GM23338 (cell line): ENCODE data around the gene DOCK4. TPM values are rescaled to one million over a fixed set of nuclear protein-coding genes. Genes with fewer than 3 reads are reported as not detected.

Source experiments
- ATAC-seq: fragments of 200-7000 bp; cut with Tn5 transposase; 3 replicates; pipeline ENCODE4 v1.9.1; 2020
- DNase-seq: peaks from one replicate; pipeline ENCODE4 v3.0.0-alpha.2; 2015; ENCODE audit warnings: low spot score
- H2AFZ ChIP-seq: fragments of 200-600 bp; sonication (generic); 2 replicates; pipeline ENCODE4 v1.8.0; 2016; ENCODE audit warnings: antibody characterized with exemption, mild to moderate bottlenecking, moderate library complexity
- H3F3A ChIP-seq: fragments of 200-600 bp; sonication (generic); replicated peaks from 2 replicates; pipeline ENCODE4 v1.8.0; 2017; ENCODE audit warnings: antibody characterized with exemption, mixed run types, low read depth
- H3K27ac ChIP-seq: fragments of 200-600 bp; sonication (generic); 2 replicates; pipeline ENCODE4 v1.6.1; 2016; ENCODE audit warnings: low read depth
- H3K27me3 ChIP-seq: fragments of 200-600 bp; sonication (generic); 2 replicates; pipeline ENCODE4 v1.8.0; 2016; ENCODE audit warnings: mild to moderate bottlenecking, mixed run types, moderate library complexity; ENCODE audit not compliant: insufficient read depth
- H3K36me3 ChIP-seq: fragments of 200-600 bp; sonication (generic); 2 replicates; pipeline ENCODE4 v1.8.0; 2016; ENCODE audit warnings: mild to moderate bottlenecking; ENCODE audit not compliant: insufficient read depth
- H3K4me1 ChIP-seq: fragments of 200-600 bp; sonication (generic); 2 replicates; pipeline ENCODE4 v1.8.0; 2016; ENCODE audit warnings: mild to moderate bottlenecking, moderate library complexity; ENCODE audit not compliant: insufficient read depth
- H3K4me2 ChIP-seq: fragments of 200-600 bp; sonication (generic); 2 replicates; pipeline ENCODE4 v1.7.1; 2017; ENCODE audit warnings: mixed run types
- H3K4me3 ChIP-seq: fragments of 200-600 bp; sonication (generic); 2 replicates; pipeline ENCODE4 v1.6.1; 2016; ENCODE audit warnings: mixed run types
- H3K79me2 ChIP-seq: fragments of 200-600 bp; sonication (generic); replicated peaks from 2 replicates; pipeline ENCODE4 v1.8.0; 2017; ENCODE audit warnings: mild to moderate bottlenecking; ENCODE audit not compliant: insufficient read depth
- H3K9me2 ChIP-seq: fragments of 200-600 bp; sonication (generic); 2 replicates; pipeline ENCODE4 v1.8.0; 2017; ENCODE audit not compliant: insufficient read depth
- H4K20me1 ChIP-seq: fragments of 200-600 bp; sonication (generic); replicated peaks from 2 replicates; pipeline ENCODE4 v1.8.0; 2017; ENCODE audit warnings: mild to moderate bottlenecking; ENCODE audit not compliant: insufficient read depth
- H3K27ac Mint-ChIP-seq: 2 replicates; pipeline ENCODE4 v1.8.0; 2020; ENCODE audit warnings: inconsistent platforms, mild to moderate bottlenecking, moderate library complexity, mixed read lengths
- H3K27me3 Mint-ChIP-seq: 3 replicates; pipeline ENCODE4 v1.8.0; 2022; ENCODE audit warnings: low read depth, mild to moderate bottlenecking, moderate library complexity, mixed read lengths, inconsistent platforms; ENCODE audit not compliant: insufficient read depth, poor library complexity
- H3K36me3 Mint-ChIP-seq: 3 replicates; pipeline ENCODE4 v1.8.0; 2021; ENCODE audit warnings: low read depth, mild to moderate bottlenecking, inconsistent platforms, moderate library complexity, mixed read lengths
- H3K4me1 Mint-ChIP-seq: 3 replicates; pipeline ENCODE4 v1.8.0; 2020; ENCODE audit warnings: mild to moderate bottlenecking, inconsistent platforms, mixed read lengths
- H3K4me3 Mint-ChIP-seq: 3 replicates; pipeline ENCODE4 v1.8.0; 2021; ENCODE audit warnings: moderate library complexity, mild to moderate bottlenecking, inconsistent platforms, mixed read lengths
- H3K9me3 Mint-ChIP-seq: 3 replicates; pipeline ENCODE4 v1.8.0; 2020; ENCODE audit warnings: moderate library complexity, mild to moderate bottlenecking, inconsistent platforms, mixed read lengths
- CREB1 ChIP-seq: fragments of 250-450 bp; sonication (Bioruptor Pico); IDR thresholded peaks from 2 replicates; pipeline ENCODE4 v1.5.0; 2020; ENCODE audit warnings: low read depth, mild to moderate bottlenecking, moderate library complexity
- ETS1 ChIP-seq: IDR thresholded peaks from 2 replicates; pipeline ENCODE4 v1.6.1; 2016; ENCODE audit warnings: antibody characterized with exemption
- EZH2 ChIP-seq: fragments of 200-600 bp; sonication (generic); IDR thresholded peaks from one replicate; pipeline ENCODE4 v1.8.0; 2017; ENCODE audit warnings: antibody characterized with exemption, mild to moderate bottlenecking, low read depth; ENCODE audit not compliant: unreplicated experiment
- EZH2phosphoT487 ChIP-seq: fragments of 200-600 bp; sonication (generic); IDR thresholded peaks from one replicate; pipeline ENCODE4 v1.8.1; 2018; ENCODE audit warnings: antibody characterized with exemption; ENCODE audit not compliant: unreplicated experiment
- JUNB ChIP-seq: IDR thresholded peaks from one replicate; pipeline ENCODE4 v1.6.1; 2016; ENCODE audit warnings: antibody characterized with exemption; ENCODE audit not compliant: unreplicated experiment
- NANOG ChIP-seq: IDR thresholded peaks from 2 replicates; pipeline ENCODE4 v1.6.1; 2016; ENCODE audit warnings: antibody characterized with exemption, borderline replicate concordance
- POLR2AphosphoS5 ChIP-seq: IDR thresholded peaks from 2 replicates; pipeline ENCODE4 v1.6.1; 2016; ENCODE audit warnings: antibody characterized with exemption, low read depth
- STAT1 ChIP-seq: IDR thresholded peaks from one replicate; pipeline ENCODE4 v1.6.1; 2016; ENCODE audit warnings: antibody characterized with exemption; ENCODE audit not compliant: unreplicated experiment
- polyA plus RNA-seq: library from polyadenylated mRNA; unstranded; fragments of >200 nt; fragmentation: Nextera tagmentation; extraction: Ambion mirVana; gene quantifications from 2 replicates; pipeline ENCODE4 v1.2.1, GENCODE V29; 2016
- total RNA-seq: library from RNA; depleted of rRNA; stranded (reverse); fragments of >200 nt; shearing (Covaris generic); gene quantifications from 2 replicates; pipeline ENCODE4 v1.2.3, GENCODE V29; 2014
- TF ChIP-seq, protein P1 (sequence below): IDR thresholded peaks from one replicate; pipeline ENCODE4 v1.6.1; 2018; ENCODE audit warnings: antibody characterized with exemption; ENCODE audit not compliant: unreplicated experiment
- TF ChIP-seq, protein P2 (sequence below), 2 experiments: fragments of 200-600 bp in 1 of 2; sonication (generic) in 1 of 2; conservative IDR thresholded peaks; 2 replicates each; pipeline versions ENCODE4 v1.5.1 to v1.6.1; 2016 to 2017; ENCODE audit warnings: antibody characterized with exemption in 2 of 2, low read depth in 2 of 2, mild to moderate bottlenecking in 2 of 2, moderate library complexity in 1 of 2

DOCK4 gene
- total and polyA plus RNA-seq, 2 experiments from 2014 or later = 6.3 to 33.8 TPM

GRCh38 chr7:111732923-111733322 is 473.3 kb downstream of the DOCK4 start:
- Mint-ChIP-seq H3K27me3 (peaks cover 3% of the 10 kb centered on the region), H3K4me1 (peaks cover 5% of the 10 kb centered on the region; the same call in 1 of the 3 replicates), H3K36me3 (peaks cover 21% of the 10 kb centered on the region; the same call in 2 of the 3 replicates), H3K27ac (no peak overlapping the region), H3K4me3 (no peak overlapping the region), H3K9me3 (no peaks in the 10 kb centered on the region)
- TF ChIP-seq JUNB = no peak
- TF ChIP-seq EZH2phosphoT487 = no peak
- TF ChIP-seq POLR2AphosphoS5 = no peak
- TF ChIP-seq STAT1 = no peak
- no peak for TF ChIP-seq NANOG
- TF ChIP-seq ETS1 = no peak
- TF ChIP-seq CREB1 (CRISPR knock-in tag) = no peak
- TF ChIP-seq, protein P1, sequence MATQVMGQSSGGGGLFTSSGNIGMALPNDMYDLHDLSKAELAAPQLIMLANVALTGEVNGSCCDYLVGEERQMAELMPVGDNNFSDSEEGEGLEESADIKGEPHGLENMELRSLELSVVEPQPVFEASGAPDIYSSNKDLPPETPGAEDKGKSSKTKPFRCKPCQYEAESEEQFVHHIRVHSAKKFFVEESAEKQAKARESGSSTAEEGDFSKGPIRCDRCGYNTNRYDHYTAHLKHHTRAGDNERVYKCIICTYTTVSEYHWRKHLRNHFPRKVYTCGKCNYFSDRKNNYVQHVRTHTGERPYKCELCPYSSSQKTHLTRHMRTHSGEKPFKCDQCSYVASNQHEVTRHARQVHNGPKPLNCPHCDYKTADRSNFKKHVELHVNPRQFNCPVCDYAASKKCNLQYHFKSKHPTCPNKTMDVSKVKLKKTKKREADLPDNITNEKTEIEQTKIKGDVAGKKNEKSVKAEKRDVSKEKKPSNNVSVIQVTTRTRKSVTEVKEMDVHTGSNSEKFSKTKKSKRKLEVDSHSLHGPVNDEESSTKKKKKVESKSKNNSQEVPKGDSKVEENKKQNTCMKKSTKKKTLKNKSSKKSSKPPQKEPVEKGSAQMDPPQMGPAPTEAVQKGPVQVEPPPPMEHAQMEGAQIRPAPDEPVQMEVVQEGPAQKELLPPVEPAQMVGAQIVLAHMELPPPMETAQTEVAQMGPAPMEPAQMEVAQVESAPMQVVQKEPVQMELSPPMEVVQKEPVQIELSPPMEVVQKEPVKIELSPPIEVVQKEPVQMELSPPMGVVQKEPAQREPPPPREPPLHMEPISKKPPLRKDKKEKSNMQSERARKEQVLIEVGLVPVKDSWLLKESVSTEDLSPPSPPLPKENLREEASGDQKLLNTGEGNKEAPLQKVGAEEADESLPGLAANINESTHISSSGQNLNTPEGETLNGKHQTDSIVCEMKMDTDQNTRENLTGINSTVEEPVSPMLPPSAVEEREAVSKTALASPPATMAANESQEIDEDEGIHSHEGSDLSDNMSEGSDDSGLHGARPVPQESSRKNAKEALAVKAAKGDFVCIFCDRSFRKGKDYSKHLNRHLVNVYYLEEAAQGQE = no peak
- TF ChIP-seq, protein P2, sequence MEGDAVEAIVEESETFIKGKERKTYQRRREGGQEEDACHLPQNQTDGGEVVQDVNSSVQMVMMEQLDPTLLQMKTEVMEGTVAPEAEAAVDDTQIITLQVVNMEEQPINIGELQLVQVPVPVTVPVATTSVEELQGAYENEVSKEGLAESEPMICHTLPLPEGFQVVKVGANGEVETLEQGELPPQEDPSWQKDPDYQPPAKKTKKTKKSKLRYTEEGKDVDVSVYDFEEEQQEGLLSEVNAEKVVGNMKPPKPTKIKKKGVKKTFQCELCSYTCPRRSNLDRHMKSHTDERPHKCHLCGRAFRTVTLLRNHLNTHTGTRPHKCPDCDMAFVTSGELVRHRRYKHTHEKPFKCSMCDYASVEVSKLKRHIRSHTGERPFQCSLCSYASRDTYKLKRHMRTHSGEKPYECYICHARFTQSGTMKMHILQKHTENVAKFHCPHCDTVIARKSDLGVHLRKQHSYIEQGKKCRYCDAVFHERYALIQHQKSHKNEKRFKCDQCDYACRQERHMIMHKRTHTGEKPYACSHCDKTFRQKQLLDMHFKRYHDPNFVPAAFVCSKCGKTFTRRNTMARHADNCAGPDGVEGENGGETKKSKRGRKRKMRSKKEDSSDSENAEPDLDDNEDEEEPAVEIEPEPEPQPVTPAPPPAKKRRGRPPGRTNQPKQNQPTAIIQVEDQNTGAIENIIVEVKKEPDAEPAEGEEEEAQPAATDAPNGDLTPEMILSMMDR (conservative IDR thresholded peaks at IDR 0.05; ENCODE audit: low read depth in 2 of 2) = no peak
- no peak for TF ChIP-seq EZH2
- Histone ChIP-seq H4K20me1 (no peaks in the 10 kb centered on the region), H3K4me2 (no peak overlapping the region), H3K36me3 (no peaks in the 10 kb centered on the region), H3K9me2 (no peaks in the 10 kb centered on the region), H3K4me3 (no peak overlapping the region), H3K27me3 (no peaks in the 10 kb centered on the region), H3F3A (no peaks in the 10 kb centered on the region), H3K79me2 (no peaks in the 10 kb centered on the region), H3K4me1 (no peaks in the 10 kb centered on the region), H3K27ac (no peak overlapping the region), H2AFZ (no peak overlapping the region)
- ATAC-seq = no peak
- no peak for DNase-seq
